ENCODE data around the gene PLXDC1. TPM values are rescaled to one million over a fixed set of nuclear protein-coding genes. Genes with fewer than 3 reads are reported as not detected.
"Not testable (repeated sequence)": the region's sequence is repeated elsewhere in the genome, so short reads cannot be mapped to it uniquely, and the experiment has no call there.

Gene PLXDC1
- total RNA-seq, 2 experiments from 2014 or later, result 1.2 to 2.2 TPM

GRCh38 chr17:39177256-39177655, 25.8 kb upstream of the PLXDC1 start:
- H3K27ac Mint-ChIP-seq, result no peak overlapping the region
- no peak for DNase-seq
- no peaks in the 10 kb centered on the region for H3K4me1 Mint-ChIP-seq (ENCODE audit: low read depth)
- no peaks in the 10 kb centered on the region for H3K9me3 Mint-ChIP-seq
- H3K36me3 Mint-ChIP-seq, result peaks cover 9% of the 10 kb centered on the region
- intact Hi-C loops (cut with micrococcal nuclease), result no loop called here
- ChIA-PET POLR2A (no interaction called here), CTCF (interaction anchor here (2.1 to 5.6 kb wide), 2 partner anchors 67 to 194 kb away, joined by 4 to 68 read pairs; no protein-coding TSS in a partner anchor)
- H3K27me3 Mint-ChIP-seq, result no peaks in the 10 kb centered on the region
- H3K4me3 Mint-ChIP-seq, result no peak overlapping the region

- no peaks in the 10 kb centered on the region for H3K4me1 Mint-ChIP-seq (ENCODE audit: low read depth)
- intact Hi-C loops (cut with micrococcal nuclease), result loop anchor here (1.0 kb wide), 1 partner anchor 192 kb away; no protein-coding TSS in a partner anchor
- POLR2A ChIA-PET, result no interaction called here
These were observed 24.3 kb upstream of the PLXDC1 start for GRCh38 chr17:39175695-39176093.

DNA sequence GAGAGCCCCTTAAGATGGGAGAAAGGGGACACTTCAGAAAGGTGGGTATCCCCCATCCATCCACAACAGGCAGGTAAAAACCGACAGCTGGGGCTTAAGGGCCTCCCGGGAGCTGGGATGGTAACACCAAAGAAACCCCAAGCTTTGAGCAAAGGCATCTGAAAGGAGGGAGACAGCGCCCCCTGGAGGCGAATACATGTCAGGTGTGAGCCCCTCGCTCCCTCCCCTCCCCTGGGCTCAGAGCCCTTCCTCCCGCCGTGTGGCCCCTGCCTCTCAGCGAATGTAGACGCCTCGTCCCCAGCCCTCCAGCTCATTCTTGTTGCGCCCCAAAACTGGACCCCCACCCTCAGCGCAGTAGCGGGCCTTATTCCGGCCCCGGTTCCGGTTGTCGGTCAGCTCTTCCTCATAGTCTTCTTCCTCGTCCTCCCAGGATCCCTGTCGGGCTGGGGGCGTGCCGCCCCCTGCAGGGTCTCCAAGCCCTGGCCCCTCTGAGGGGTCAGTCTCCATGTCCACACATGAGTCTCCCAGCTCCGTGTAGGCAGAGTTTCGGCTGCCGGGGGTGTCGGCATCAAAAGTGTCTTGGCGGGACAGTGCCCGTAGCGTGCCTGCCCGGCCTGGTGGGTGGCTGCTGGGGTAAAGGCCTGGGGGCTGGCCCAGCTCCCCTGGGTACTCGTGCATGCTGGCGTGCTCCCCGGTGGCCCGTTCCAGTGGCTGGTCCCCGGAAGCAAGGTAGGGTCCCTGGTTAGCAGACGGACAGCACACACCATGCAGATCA, 23.7 kb upstream of the PLXDC1 start:
- POLR2A ChIA-PET, result no interaction called here
- peak; percentile 80 for DNase-seq
- H3K4me1 Mint-ChIP-seq (ENCODE audit: low read depth), result no peaks in the 10 kb centered on the region
- peaks cover 9% of the 10 kb centered on the region for H3K36me3 Mint-ChIP-seq
- H3K27ac Mint-ChIP-seq, result no peak overlapping the region
- no peak overlapping the region for H3K4me3 Mint-ChIP-seq
- H3K27me3 Mint-ChIP-seq, result no peaks in the 10 kb centered on the region
- H3K9me3 Mint-ChIP-seq, result no peaks in the 10 kb centered on the region
- CTCF ChIA-PET, result interaction anchor here (0.6 to 5.6 kb wide), 38 partner anchors 9 to 469 kb away, joined by 3 to 107 read pairs (median 4); partner anchors contain the start of genes ARL5C, CACNB1, LASP1NB and PLXDC1
- intact Hi-C loops (cut with micrococcal nuclease), result loop anchor here (1.0 kb wide), 1 partner anchor 192 kb away; no protein-coding TSS in a partner anchor

More at GRCh38 chr17:39175695-39176093, 24.3 kb upstream of the PLXDC1 start:
- H3K27ac Mint-ChIP-seq, result no peak overlapping the region
- CTCF ChIA-PET, result interaction anchor here (1.2 to 5.6 kb wide), 18 partner anchors 10 to 321 kb away, joined by 3 to 107 read pairs (median 6); partner anchors contain the start of genes ARL5C, CACNB1 and PLXDC1
- peaks cover 9% of the 10 kb centered on the region for H3K36me3 Mint-ChIP-seq
- H3K27me3 Mint-ChIP-seq, result no peaks in the 10 kb centered on the region
- H3K9me3 Mint-ChIP-seq, result no peaks in the 10 kb centered on the region
- no peak for DNase-seq
- H3K4me3 Mint-ChIP-seq, result no peak overlapping the region

- H3K4me3 Mint-ChIP-seq, result no peak overlapping the region
- H3K27me3 Mint-ChIP-seq, result peaks cover 4% of the 10 kb centered on the region
- POLR2A ChIA-PET, result interaction anchor here (0.6 to 1.4 kb wide), 3 partner anchors 9 to 66 kb away, joined by 3 read pairs; no protein-coding TSS in a partner anchor
- H3K36me3 Mint-ChIP-seq, result peaks cover 11% of the 10 kb centered on the region
- intact Hi-C loops (cut with micrococcal nuclease), result no loop called here
- no peak for DNase-seq
- H3K27ac Mint-ChIP-seq, result no peak overlapping the region
- CTCF ChIA-PET, result interaction anchor here (0.8 to 5.6 kb wide), 20 partner anchors 8 to 248 kb away, joined by 3 to 107 read pairs (median 6); partner anchors contain the start of genes ARL5C, CACNB1, LASP1NB and PLXDC1
- H3K4me1 Mint-ChIP-seq (ENCODE audit: low read depth), result no peaks in the 10 kb centered on the region
- H3K9me3 Mint-ChIP-seq, result no peaks in the 10 kb centered on the region
These were observed 22.3 kb upstream of the PLXDC1 start for GRCh38 chr17:39173526-39174274.

DNA sequence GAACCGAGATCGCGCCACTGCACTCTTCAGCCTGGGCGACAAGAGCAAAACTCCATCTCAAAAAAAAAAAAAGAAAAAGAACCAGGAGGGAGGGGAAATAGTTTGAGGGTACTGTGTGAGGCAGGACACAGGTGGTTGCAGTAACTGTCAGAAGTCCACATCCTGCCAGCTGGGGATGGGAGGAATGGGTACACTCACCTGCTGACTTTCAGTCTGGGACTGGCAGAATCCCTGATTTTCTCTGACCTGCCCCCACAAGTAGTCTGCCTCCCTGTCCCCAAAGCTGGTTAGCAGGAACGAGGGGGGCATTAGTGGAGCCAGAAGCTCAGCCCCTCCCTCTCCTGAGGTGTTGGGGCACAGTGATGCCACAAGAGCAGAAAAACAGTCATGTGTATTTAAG, 21.6 kb upstream of the PLXDC1 start:
- Mint-ChIP-seq H3K27ac (no peak overlapping the region), H3K36me3 (peaks cover 11% of the 10 kb centered on the region), H3K4me3 (no peak overlapping the region), H3K9me3 (peaks cover 5% of the 10 kb centered on the region), H3K27me3 (peaks cover 8% of the 10 kb centered on the region), H3K4me1 (ENCODE audit: low read depth) (no peaks in the 10 kb centered on the region)
- intact Hi-C loops (cut with micrococcal nuclease), result no loop called here
- POLR2A ChIA-PET, result interaction anchor here (0.6 to 1.4 kb wide), 3 partner anchors 8 to 66 kb away, joined by 3 read pairs; no protein-coding TSS in a partner anchor
- DNase-seq, result no peak
- CTCF ChIA-PET, result interaction anchor here (0.8 to 5.6 kb wide), 7 partner anchors 8 to 190 kb away, joined by 3 to 107 read pairs (median 6); partner anchors contain the start of genes ARL5C and PLXDC1

GRCh38 chr17:39171933-39172332, 20.5 kb upstream of the PLXDC1 start:
- no peak for DNase-seq
- intact Hi-C loops (cut with micrococcal nuclease), result no loop called here
- Mint-ChIP-seq H3K4me3 (no peak overlapping the region), H3K27me3 (peaks cover 14% of the 10 kb centered on the region), H3K27ac (no peak overlapping the region), H3K4me1 (ENCODE audit: low read depth) (peaks cover 5% of the 10 kb centered on the region), H3K9me3 (peaks cover 5% of the 10 kb centered on the region), H3K36me3 (peaks cover 5% of the 10 kb centered on the region)
- ChIA-PET CTCF (interaction anchor here (1.3 to 2.4 kb wide), 2 partner anchors 73 to 189 kb away, joined by 6 read pairs; no protein-coding TSS in a partner anchor), POLR2A (no interaction called here)

GRCh38 chr17:39170558-39170957, 19.1 kb upstream of the PLXDC1 start:
- Mint-ChIP-seq H3K4me1 (ENCODE audit: low read depth) (peaks cover 5% of the 10 kb centered on the region), H3K27me3 (peaks cover 26% of the 10 kb centered on the region), H3K36me3 (peaks cover 4% of the 10 kb centered on the region), H3K9me3 (peaks cover 5% of the 10 kb centered on the region), H3K4me3 (no peak overlapping the region), H3K27ac (no peak overlapping the region)
- ChIA-PET CTCF (interaction anchor here (0.8 to 3.4 kb wide), 4 partner anchors 38 to 187 kb away, joined by 3 to 13 read pairs (median 5); no protein-coding TSS in a partner anchor), POLR2A (no interaction called here)
- no peak for DNase-seq
- intact Hi-C loops (cut with micrococcal nuclease), result no loop called here

DNA sequence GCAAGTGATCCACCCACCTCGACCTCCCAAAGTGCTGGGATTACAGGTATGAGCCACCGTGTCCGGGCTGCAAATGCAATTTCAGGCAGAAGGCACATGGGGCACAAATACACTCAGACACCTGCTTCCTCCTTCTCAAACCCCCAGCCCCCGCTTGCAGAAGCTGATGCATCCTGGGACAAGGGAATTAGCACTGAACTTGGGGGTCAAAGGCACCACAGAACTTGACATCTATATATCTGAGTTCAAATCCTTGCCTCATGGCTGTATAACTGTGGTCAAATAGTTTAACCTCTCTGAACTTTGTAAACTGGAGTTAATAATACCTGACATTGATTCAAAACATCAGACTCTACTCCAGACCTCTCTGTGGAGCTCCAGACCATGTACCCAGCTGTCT, 18.7 kb upstream of the PLXDC1 start:
- no peak for DNase-seq
- Mint-ChIP-seq H3K27me3 (peaks cover 27% of the 10 kb centered on the region), H3K4me1 (ENCODE audit: low read depth) (peaks cover 7% of the 10 kb centered on the region), H3K9me3 (peaks cover 5% of the 10 kb centered on the region), H3K27ac (no peak overlapping the region), H3K36me3 (peaks cover 4% of the 10 kb centered on the region), H3K4me3 (no peak overlapping the region)
- POLR2A ChIA-PET, result no interaction called here
- CTCF ChIA-PET, result interaction anchor here (0.7 to 3.4 kb wide), 6 partner anchors 17 to 192 kb away, joined by 3 to 13 read pairs (median 5); no protein-coding TSS in a partner anchor
- intact Hi-C loops (cut with micrococcal nuclease), result no loop called here

DNA sequence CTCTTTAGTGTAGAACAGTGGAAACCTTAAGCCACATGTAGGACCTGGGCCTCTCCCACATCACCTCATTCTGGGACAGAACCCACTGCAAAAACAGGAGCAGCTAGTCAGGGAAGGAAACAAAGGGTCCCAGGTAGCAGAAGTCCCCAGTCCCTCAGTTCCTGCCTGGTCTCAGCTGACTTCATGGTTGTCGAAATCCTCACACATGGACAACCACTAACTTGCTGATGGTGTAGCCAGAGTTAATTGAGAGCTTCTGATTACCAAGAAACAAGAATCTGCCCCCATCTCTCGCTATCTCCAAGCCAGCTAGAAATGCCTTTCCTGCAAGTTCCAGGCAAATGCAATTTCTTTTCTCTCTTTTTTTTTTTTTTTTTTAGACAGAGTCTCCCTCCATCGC, 18.1 kb upstream of the PLXDC1 start:
- Mint-ChIP-seq H3K4me3 (no peak overlapping the region), H3K36me3 (peaks cover 2% of the 10 kb centered on the region), H3K27me3 (peaks cover 33% of the 10 kb centered on the region), H3K9me3 (peaks cover 5% of the 10 kb centered on the region), H3K27ac (no peak overlapping the region), H3K4me1 (ENCODE audit: low read depth) (peaks cover 13% of the 10 kb centered on the region)
- intact Hi-C loops (cut with micrococcal nuclease), result no loop called here
- ChIA-PET CTCF (interaction anchor here (0.7 to 3.4 kb wide), 3 partner anchors 16 to 192 kb away, joined by 4 to 13 read pairs (median 8); no protein-coding TSS in a partner anchor), POLR2A (no interaction called here)
- DNase-seq, result no peak

DNA sequence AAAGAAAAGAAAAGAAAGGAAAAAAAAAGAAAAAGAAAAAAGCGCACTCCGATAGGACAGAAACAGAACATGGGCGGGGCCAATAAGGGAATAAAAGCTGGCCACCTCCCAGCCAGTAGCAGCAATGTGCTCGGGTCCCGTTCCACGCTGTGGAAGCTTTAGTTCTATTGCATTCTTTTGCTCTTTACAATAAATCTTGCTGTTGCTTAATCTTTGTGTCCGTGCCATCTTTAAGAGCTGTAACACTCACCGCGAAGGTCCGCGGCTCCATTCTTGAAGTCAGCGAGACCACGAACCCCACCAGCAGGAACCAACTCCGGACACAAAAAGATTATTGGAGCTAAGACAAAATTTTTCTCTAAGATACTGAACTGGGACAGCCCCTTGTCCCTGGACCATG, 17.7 kb upstream of the PLXDC1 start:
- H3K4me1 Mint-ChIP-seq (ENCODE audit: low read depth), result peaks cover 14% of the 10 kb centered on the region
- ChIA-PET POLR2A (no interaction called here), CTCF (interaction anchor here (1.7 to 3.4 kb wide), 2 partner anchors 16 to 186 kb away, joined by 8 to 13 read pairs; no protein-coding TSS in a partner anchor)
- DNase-seq, result no peak
- H3K27me3 Mint-ChIP-seq, result peaks cover 34% of the 10 kb centered on the region
- H3K4me3 Mint-ChIP-seq, result no peak overlapping the region
- no peak overlapping the region for H3K27ac Mint-ChIP-seq
- peaks cover 5% of the 10 kb centered on the region for H3K9me3 Mint-ChIP-seq
- peaks cover 2% of the 10 kb centered on the region for H3K36me3 Mint-ChIP-seq
- intact Hi-C loops (cut with micrococcal nuclease), result no loop called here

- CTCF ChIA-PET, result interaction anchor here (1.7 to 3.4 kb wide), 2 partner anchors 15 to 185 kb away, joined by 8 to 13 read pairs; no protein-coding TSS in a partner anchor
- H3K27ac Mint-ChIP-seq; intact Hi-C loops (cut with micrococcal nuclease); H3K9me3 Mint-ChIP-seq; H3K36me3 Mint-ChIP-seq; DNase-seq; POLR2A ChIA-PET; H3K4me3 Mint-ChIP-seq: not testable (repeated sequence)
- peaks cover 14% of the 10 kb centered on the region for H3K4me1 Mint-ChIP-seq (ENCODE audit: low read depth)
- H3K27me3 Mint-ChIP-seq, result peaks cover 37% of the 10 kb centered on the region
These were observed 17.1 kb upstream of the PLXDC1 start for GRCh38 chr17:39168503-39168902.
